GM12892 (cell line): ENCODE data around the gene ADARB2.

Experiments used
- POLR2A ChIP-seq: IDR thresholded peaks from 2 replicates; pipeline ENCODE4 v1.6.1; 2011; ENCODE audit warnings: low read depth, low read length, control low read depth
- POLR2AphosphoS5 ChIP-seq: IDR thresholded peaks from 2 replicates; pipeline ENCODE4 v1.6.1; 2011; ENCODE audit warnings: low read depth, low read length, control low read depth
- TAF1 ChIP-seq: IDR thresholded peaks from 2 replicates; pipeline ENCODE4 v1.6.1; 2011; ENCODE audit warnings: low read depth, mild to moderate bottlenecking, control low read depth, low read length, borderline replicate concordance

GRCh38 chr10:1737222-1738061 is at the start of gene ADARB2:
- TF ChIP-seq TAF1 (peak; percentile 84), POLR2AphosphoS5 (peak; percentile 90), POLR2A (peak; percentile 96)
